ENCODE results near the gene GBX1.

- TF ChIP-seq CTCF (IDR thresholded peaks at IDR 0.05): no peak
- no peak for TF ChIP-seq POLR2A (IDR thresholded peaks at IDR 0.05)
These were observed 40.3 kb upstream of the GBX1 start for GRCh38 chr7:151207804-151208203.

Measured in right lobe of liver (tissue), 4 donors.